Spinal cord (tissue), 10 donors: ENCODE measurements around the gene MYH9. TPM values are rescaled to one million over a fixed set of nuclear protein-coding genes. Genes with fewer than 3 reads are reported as not detected.

Source experiments
- DNase-seq, 6 donors: peaks; one replicate each; pipeline versions ENCODE4 v3.0.0 to v3.0.0-alpha.2; 2013 to 2015; ENCODE audit warnings: low spot score in 6 of 6, low read depth in 4 of 6
- H3K27ac ChIP-seq: one replicate; pipeline ENCODE4 v1.5.1; 2013; ENCODE audit warnings: low read depth, low read length, control low read depth
- H3K27me3 ChIP-seq: one replicate; pipeline ENCODE4 v1.6.1; 2013; ENCODE audit warnings: low read length; ENCODE audit not compliant: control insufficient read depth, insufficient read depth
- H3K36me3 ChIP-seq: one replicate; pipeline ENCODE4 v1.6.1; 2013; ENCODE audit warnings: low read length; ENCODE audit not compliant: control insufficient read depth, insufficient read depth
- H3K4me1 ChIP-seq: one replicate; pipeline ENCODE4 v1.6.1; 2013; ENCODE audit warnings: low read length; ENCODE audit not compliant: control insufficient read depth, insufficient read depth
- H3K4me3 ChIP-seq: one replicate; pipeline ENCODE4 v1.5.1; 2013; ENCODE audit warnings: low read depth, low read length, control low read depth
- H3K9me3 ChIP-seq: one replicate; pipeline ENCODE4 v1.6.1; 2013; ENCODE audit warnings: low read length; ENCODE audit not compliant: control insufficient read depth, insufficient read depth
- WGBS: methylation state at CpG from one replicate; pipeline ENCODE4 v1.1.5; 2013; ENCODE audit warnings: missing lambda C conversion rate; ENCODE audit not compliant: insufficient coverage; 5-methylcytosine and 5-hydroxymethylcytosine counted together
- polyA plus RNA-seq, 2 donors: library from polyadenylated mRNA; unstranded; fragments of 120-200 nt; gene quantifications; one replicate each; pipeline ENCODE4 v1.2.1, GENCODE V29; 2013; ENCODE audit not compliant: insufficient read length in 2 of 2
- total RNA-seq, 2 donors: library from RNA; depleted of rRNA in 1 of 2; stranded (reverse); fragments of 120-200 nt in 1 of 2; fragments of >200 nt in 1 of 2; gene quantifications; one replicate each; pipeline versions ENCODE4 v1.2.3 to v1.2.4, GENCODE V29; 2013 to 2014
- donor health status: healthy.

The MYH9 gene
- total and polyA plus RNA-seq, 4 donors = 78.7 to 122 (median 88.2) TPM

- Histone ChIP-seq H3K36me3 (peaks cover 92% of the 10 kb centered on the region), H3K27ac (no peak overlapping the region), H3K27me3 (no peaks in the 10 kb centered on the region), H3K9me3 (no peaks in the 10 kb centered on the region), H3K4me3 (no peak overlapping the region), H3K4me1 (peaks cover 4% of the 10 kb centered on the region)
- DNase-seq = no peak
- WGBS = 81% methylated on average over 9 of the region's 10 CpGs
Observed at GRCh38 chr22:36304429-36304828, 83.3 kb downstream of the MYH9 start.

- no peak overlapping the region for H3K27ac ChIP-seq
- H3K4me3 ChIP-seq = no peak overlapping the region
- no peak for DNase-seq
- H3K4me1 ChIP-seq = peaks cover 4% of the 10 kb centered on the region
- no peaks in the 10 kb centered on the region for H3K9me3 ChIP-seq
- H3K27me3 ChIP-seq = no peaks in the 10 kb centered on the region
- H3K36me3 ChIP-seq = peaks cover 92% of the 10 kb centered on the region
- 94% methylated on average over 13 of the region's 13 CpGs for WGBS
Observed at GRCh38 chr22:36303874-36304273, 83.9 kb downstream of the MYH9 start.

- no peaks in the 10 kb centered on the region for H3K27me3 ChIP-seq
- H3K9me3 ChIP-seq = no peaks in the 10 kb centered on the region
- no peak overlapping the region for H3K27ac ChIP-seq
- WGBS = 92% methylated on average over 9 of the region's 9 CpGs
- DNase-seq = no peak
- no peak overlapping the region for H3K4me3 ChIP-seq
- H3K36me3 ChIP-seq = peaks cover 92% of the 10 kb centered on the region
- H3K4me1 ChIP-seq = peaks cover 4% of the 10 kb centered on the region
Observed at GRCh38 chr22:36303115-36303467, 84.7 kb downstream of the MYH9 start.

- 90% methylated on average over 16 of the region's 17 CpGs for WGBS
- Histone ChIP-seq H3K4me3 (no peak overlapping the region), H3K27ac (no peak overlapping the region), H3K4me1 (peaks cover 4% of the 10 kb centered on the region), H3K36me3 (peaks cover 92% of the 10 kb centered on the region), H3K9me3 (no peaks in the 10 kb centered on the region), H3K27me3 (no peaks in the 10 kb centered on the region)
- DNase-seq = no peak
Observed at GRCh38 chr22:36302439-36303114, 85.2 kb downstream of the MYH9 start.

- Histone ChIP-seq H3K36me3 (peaks cover 94% of the 10 kb centered on the region), H3K9me3 (no peaks in the 10 kb centered on the region), H3K27me3 (no peaks in the 10 kb centered on the region), H3K4me3 (no peak overlapping the region), H3K4me1 (peaks cover 4% of the 10 kb centered on the region), H3K27ac (no peak overlapping the region)
- DNase-seq = no peak
- 100% methylated on average over 2 of the region's 8 CpGs for WGBS
Observed at GRCh38 chr22:36301851-36302250, 85.9 kb downstream of the MYH9 start.

- Histone ChIP-seq H3K9me3 (no peaks in the 10 kb centered on the region), H3K27me3 (no peaks in the 10 kb centered on the region), H3K36me3 (peaks cover 94% of the 10 kb centered on the region), H3K27ac (no peak overlapping the region), H3K4me3 (no peak overlapping the region), H3K4me1 (peaks cover 4% of the 10 kb centered on the region)
- 37% methylated on average over 10 of the region's 13 CpGs for WGBS
- DNase-seq = peak in 5 of 6 donors; percentile 27 to 88 (median 51)
Observed at GRCh38 chr22:36301384-36301828, 86.4 kb downstream of the MYH9 start.

- no peak overlapping the region for H3K27ac ChIP-seq
- H3K36me3 ChIP-seq = peaks cover 92% of the 10 kb centered on the region
- H3K9me3 ChIP-seq = no peaks in the 10 kb centered on the region
- no peaks in the 10 kb centered on the region for H3K27me3 ChIP-seq
- DNase-seq = no peak
- H3K4me1 ChIP-seq = peaks cover 4% of the 10 kb centered on the region
- WGBS = 96% methylated on average over 23 of the region's 24 CpGs
- no peak overlapping the region for H3K4me3 ChIP-seq
Observed at GRCh38 chr22:36300396-36301212, 87.2 kb downstream of the MYH9 start.

- H3K4me3 ChIP-seq = no peak overlapping the region
- peaks cover 4% of the 10 kb centered on the region for H3K4me1 ChIP-seq
- DNase-seq = no peak
- H3K9me3 ChIP-seq = no peaks in the 10 kb centered on the region
- 96% methylated on average over 12 of the region's 12 CpGs for WGBS
- H3K27ac ChIP-seq = no peak overlapping the region
- H3K27me3 ChIP-seq = no peaks in the 10 kb centered on the region
- H3K36me3 ChIP-seq = peaks cover 93% of the 10 kb centered on the region
Observed at GRCh38 chr22:36299911-36300310, 87.9 kb downstream of the MYH9 start.

GRCh38 chr22:36299295-36299694 lies 88.5 kb downstream of the MYH9 start:
- Histone ChIP-seq H3K27ac (no peak overlapping the region), H3K9me3 (no peaks in the 10 kb centered on the region), H3K4me1 (peaks cover 4% of the 10 kb centered on the region), H3K36me3 (peaks cover 93% of the 10 kb centered on the region), H3K27me3 (no peaks in the 10 kb centered on the region), H3K4me3 (no peak overlapping the region)
- WGBS = 89% methylated on average over 14 of the region's 14 CpGs
- DNase-seq = no peak

- no peak overlapping the region for H3K27ac ChIP-seq
- no peak for DNase-seq
- 94% methylated on average over 9 of the region's 13 CpGs for WGBS
Observed at GRCh38 chr22:36298601-36299000, 89.2 kb downstream of the MYH9 start.

More at GRCh38 chr22:36298601-36299000, 89.2 kb downstream of the MYH9 start:
- Histone ChIP-seq H3K4me3 (no peak overlapping the region), H3K9me3 (no peaks in the 10 kb centered on the region), H3K4me1 (peaks cover 4% of the 10 kb centered on the region), H3K27me3 (no peaks in the 10 kb centered on the region), H3K36me3 (peaks cover 93% of the 10 kb centered on the region)
